ENCODE data around the gene IGF2BP3.
"Not testable (repeated sequence)": the region's sequence is repeated elsewhere in the genome, so short reads cannot be mapped to it uniquely, and the experiment has no call there.

Gene IGF2BP3

DNA sequence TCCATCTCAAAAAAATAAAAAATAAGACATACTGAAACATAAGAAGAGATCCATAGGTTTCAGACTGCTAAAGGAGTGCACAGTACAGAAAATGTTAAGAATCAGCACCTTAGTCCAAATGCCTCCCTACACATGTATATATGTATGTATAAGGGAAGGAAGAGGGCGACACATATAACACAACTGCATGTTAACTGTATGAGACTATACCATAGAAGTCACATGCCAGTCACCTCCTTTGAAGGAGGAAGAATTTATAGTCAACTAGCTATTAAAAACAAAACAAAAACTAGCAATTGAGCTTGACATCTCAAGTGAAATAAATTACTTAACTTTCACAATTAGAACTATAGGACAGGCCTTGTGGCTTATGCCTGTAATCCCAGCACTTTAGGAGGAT, 50.4 kb downstream of the IGF2BP3 start:
- no peak for DNase-seq

DNA sequence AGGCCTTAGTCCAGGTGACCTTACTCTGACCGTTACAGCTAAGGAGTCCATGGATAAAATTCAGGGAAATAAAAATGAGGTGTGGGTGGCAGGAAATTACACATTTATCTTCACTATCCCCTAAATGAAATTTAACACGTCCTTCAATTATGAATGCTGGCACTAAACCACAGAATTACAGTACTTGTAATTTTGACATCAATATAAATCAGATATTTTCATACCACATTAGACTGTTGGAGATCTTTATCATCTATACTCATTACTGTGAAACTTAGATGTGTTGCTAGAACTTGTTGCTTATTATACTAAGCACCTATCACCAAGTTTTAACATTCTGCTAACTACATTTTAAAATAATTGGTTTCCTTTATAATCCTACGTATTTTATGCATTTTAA, 51.1 kb downstream of the IGF2BP3 start:
- no peak for DNase-seq

DNA sequence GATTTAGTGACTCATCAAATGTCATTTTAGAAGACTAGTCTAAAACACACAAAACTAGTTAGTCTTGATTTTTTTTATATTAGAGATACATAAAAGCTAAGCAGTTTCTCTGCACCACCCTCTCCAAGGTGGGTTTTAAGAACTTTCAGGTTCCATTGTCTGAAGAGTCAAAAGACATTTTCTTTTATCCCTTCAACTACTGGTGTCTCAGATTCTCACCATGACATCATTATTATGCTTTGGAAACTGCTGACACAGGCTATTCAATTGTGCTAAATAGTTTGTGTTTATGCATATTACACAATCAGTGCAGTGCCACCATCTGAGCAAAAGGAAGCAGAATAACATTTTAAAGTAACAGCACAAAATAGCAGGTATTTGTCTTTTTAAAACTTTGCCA, 52.2 kb downstream of the IGF2BP3 start:
- DNase-seq, result no peak

DNA sequence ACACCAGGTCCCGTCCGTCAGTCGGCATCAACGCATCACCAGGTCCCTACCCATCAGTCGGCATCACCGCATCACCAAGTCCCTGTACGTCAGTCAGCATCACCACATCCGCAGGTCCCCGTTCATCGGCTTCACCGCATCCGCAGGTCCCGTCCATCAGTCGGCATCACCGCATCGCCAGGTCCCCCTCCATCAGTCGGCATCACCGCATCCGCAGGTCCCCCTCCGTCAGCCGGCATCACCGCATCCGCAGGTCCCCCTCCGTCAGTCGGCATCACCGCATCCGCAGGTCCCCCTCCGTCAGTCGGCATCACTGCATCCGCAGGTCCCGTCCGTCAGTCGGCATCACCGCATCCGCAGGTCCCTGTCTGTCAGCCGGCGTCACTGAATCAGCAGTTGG, 55.1 kb downstream of the IGF2BP3 start:
- no peak for DNase-seq

DNA sequence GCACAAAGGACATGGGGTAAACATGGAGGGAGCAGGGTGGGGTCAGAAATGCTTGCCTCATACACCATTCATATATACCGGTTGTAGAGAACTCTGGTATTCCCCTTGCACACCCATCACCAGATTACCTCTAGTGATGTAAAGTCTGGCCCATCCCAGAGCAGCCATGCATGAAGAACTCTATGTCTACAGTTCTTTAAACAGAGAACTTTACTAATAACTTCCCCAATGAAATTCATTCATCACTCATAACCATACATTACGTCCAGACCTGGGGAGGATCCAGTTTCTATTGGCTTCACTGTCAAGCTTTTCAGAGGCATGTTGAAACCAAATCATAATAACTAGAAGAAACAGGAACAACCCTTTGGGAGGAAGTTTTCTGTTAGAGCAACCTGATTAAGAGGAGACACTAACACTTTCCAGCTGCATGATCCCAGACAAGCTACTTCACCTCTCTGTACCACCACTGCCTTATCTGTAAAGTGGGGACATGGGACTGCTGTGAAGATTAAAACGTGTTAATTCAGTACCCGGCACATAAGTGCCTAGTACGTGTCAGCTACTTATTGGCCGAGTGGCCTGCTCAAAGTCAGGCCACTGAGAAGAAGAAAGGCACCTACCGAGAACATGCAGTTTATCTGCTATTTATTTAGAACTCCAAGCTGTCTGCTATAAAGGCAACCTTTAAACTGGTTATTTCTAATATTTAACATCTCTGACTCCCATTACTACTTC, 59.7 kb downstream of the IGF2BP3 start:
- no peak for DNase-seq

DNA sequence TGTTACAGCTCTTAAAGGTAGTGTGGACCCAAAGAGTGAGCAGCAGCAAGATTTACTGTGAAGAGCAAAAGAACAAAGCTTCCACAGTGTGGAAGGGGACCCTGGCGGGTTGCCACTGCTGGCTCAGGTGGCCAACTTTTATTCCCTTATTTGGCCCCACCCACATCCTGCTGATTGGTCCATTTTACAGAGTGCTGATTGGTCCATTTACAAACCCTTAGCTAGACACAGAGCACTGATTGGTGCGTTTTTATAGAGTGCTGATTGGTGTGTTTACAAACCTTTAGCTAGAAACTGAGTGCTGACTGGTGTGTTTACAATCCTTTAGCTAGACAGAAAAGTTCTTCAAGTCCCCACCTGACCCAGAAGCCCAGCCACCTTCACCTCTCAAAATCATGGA, 63.7 kb downstream of the IGF2BP3 start:
- DNase-seq, result not testable (repeated sequence)

DNA sequence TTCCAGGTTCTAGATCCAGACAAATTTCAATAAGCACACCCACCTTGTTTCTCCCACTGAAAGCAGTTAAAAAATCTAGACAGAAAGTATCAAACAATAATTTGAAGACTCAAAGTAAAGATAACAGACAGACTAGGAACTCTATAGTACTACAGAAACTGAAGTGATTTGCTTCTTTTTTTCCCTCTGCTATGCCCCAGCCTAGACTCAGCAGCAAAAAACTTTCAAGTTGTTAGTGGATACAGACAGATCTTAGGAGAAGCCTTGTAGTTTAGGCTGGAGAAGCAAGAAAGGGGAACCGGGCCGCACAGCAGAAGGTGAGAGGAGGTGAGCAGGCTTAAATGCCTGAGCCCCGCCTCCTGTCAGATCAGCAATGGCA, 65.1 kb downstream of the IGF2BP3 start:
- DNase-seq, result no peak

DNA sequence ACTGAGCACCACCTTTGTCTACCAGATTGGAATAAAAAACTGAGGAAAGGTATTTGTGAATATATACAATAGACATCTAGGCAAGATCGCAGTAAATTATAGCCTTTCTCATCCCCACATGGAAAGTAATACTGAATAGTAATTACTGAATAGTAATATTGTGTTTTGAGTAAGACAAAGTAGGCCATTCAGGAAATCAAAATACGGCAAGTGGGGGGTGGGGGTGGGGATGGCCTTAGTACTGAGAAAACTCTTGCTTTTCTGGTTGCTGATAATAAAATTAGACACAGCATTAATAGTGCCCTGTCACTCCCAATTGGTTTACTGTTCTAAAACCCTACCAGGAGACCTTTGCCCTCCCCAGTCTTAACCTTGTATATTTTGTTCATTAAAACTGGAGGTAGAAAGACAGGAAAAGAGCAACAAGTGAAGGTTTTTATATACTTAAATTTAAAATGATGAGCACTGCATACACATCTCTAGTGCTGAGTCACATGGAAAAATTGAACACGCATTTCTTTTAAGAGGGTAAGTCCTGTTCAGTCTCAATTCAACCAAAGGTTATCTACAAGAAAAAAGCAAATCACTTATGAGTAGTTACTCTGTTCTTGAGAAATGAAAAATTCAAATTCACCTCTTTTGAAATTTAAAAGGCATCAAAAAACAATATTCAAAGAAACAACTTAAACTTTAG, 65.6 kb downstream of the IGF2BP3 start:
- DNase-seq, result no peak

DNA sequence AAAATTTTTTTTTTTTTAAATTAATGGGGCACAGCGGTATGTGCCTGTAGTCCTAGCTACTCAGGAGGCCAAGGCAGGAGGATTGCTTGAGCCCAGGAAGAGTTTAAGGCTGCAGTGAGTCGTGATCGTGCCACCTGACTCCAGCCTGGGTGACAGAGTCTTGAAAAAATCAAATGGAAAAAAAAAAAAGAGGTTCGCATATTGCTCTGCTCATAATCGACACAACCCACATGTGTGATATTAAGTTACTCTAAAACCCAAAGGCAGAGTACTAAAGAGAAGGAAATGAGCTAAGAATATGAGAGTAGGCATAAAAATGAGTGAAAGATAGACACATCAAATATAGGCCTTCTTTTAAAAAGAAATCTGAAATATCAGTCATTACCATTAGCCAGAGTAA, 66.3 kb downstream of the IGF2BP3 start:
- DNase-seq, result no peak

DNA sequence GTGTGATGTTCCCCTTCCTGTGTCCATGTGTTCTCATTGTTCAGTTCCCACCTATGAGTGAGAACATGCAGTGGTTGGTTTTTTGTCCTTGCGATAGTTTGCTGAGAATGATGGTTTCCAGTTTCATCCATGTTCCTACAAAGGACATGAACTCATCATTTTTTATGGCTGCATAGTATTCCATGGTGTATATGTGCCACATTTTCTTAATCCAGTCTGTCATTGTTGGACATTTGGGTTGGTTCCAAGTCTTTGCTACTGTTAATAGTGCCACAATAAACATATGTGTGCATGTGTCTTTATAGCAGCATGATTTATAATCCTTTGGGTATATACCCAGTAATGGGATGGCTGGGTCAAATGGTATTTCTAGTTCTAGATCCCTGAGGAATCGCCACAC, 72.2 kb downstream of the IGF2BP3 start:
- DNase-seq, result not testable (repeated sequence)

DNA sequence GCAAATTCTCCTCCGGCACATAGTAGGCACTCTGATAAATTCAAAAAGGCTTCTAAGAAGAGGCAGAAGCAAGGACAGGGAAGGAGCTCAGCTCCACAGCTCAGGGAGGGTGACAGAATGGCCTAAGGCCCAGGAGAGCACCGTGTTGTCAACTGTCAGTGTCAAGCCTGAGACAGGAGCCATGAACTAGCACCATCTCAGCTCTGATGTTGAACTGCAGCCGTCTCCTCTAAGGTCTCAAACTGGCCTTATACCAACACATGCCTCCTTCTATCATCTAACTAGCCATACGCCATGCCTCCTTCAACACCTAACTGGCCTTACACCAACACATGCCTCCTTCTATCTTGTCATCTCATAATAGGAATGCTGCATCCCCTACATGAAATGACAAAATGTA, 73.0 kb downstream of the IGF2BP3 start:
- DNase-seq, result no peak

DNA sequence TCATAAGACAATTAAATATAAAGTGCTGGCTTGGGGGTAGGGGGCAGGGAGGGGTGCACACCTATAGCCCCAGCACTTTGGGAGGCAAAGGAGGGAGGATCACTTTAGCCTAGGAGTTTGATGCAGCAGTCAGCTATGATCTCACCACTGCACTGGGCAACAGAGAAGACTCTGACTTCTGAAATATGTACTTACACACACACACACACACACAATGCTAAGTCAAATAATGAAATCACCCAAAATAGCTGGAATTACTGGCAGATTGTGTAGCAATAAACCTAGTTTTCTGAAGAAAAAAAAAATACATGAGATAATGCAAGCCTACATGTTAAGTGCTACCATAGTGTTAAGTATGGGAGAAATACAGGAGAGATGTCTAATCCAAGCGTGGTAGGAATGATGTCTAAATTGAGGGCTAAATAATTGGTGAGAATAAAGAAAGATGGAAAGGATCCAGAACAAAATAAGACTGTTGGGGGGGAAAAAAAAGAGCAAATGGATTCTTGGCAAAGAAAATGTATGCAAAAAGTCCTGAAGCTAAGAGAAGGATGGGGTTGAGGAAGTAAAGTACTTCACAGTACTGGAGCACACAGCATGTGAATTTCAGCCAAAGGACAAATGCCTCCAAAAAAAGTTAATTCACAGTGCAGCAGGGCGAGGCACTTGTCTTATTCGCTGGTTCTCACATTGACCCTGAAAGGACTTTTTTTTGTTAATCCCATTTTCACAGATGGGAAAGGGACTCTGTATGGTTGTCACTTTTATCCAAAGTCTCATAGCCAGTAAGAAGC, 73.9 kb downstream of the IGF2BP3 start:
- no peak for DNase-seq

DNA sequence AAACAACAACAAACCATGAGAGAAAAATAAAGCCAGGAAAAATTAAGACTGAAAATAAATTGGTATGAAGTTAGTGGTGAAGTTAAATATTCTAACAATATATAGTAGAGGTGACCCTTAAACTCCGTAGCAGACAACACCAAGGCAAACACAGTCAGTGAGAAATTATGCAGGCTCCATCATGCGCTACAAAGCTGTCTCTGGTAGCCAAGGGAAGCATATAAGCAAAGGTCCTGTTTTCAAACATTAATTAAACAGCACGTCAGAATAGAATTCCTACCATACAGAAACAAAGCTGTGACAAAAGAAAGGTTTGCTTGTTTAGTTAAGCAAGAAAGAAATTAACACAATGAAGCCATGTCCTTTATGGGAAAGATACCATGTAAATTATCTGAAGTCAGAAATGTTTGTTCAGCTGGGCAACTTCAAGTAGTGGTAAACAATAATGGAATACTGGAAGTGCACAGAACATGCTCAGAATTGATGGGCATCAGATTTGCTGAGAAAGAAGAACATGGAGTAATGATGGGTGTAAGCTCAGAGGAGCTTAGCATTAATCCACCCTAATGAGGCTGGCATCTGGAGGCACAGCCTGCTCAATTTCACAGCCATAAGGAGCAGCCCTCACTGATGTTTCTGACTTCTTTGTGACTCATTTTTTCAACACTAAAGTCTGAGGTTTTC, 75.7 kb downstream of the IGF2BP3 start:
- no peak for DNase-seq

DNA sequence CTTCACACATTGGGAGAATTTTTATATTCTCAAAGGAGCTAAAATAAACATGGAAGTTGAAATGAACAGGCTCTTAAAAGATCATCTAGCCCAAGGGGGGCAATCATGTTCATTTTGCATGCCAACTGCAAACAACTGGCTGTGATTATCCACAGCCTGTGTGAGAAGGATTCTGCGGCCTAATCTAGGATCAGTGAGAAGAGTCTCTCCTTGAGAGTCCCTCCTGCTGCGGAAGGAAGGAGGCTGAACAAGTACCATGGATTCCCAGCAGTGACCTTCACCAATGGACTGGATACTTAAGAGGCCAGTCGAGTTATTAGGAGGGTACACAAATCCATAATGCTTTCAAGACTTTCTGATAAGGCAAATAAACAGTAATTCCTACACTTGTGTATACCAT, 76.7 kb downstream of the IGF2BP3 start:
- DNase-seq, result no peak

DNA sequence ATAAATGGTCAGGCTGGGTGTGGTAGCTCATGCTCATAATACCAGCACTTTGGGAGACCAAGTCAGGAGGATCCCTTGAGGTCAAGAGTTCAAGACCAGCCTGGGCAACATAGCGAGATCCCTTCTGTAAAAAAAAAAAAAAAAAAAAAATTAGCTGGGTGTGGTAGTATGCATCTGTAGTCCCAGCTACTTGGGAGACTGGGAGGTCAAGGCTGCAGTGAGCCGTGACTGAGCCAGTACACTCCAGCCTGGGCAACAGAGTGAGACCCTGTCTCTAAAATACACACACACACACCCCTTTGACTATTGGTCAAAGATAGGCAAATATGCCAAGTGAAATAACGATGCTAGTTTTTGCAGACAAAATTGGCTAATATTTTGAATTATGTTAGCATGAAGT, 80.6 kb downstream of the IGF2BP3 start:
- DNase-seq, result no peak

DNA sequence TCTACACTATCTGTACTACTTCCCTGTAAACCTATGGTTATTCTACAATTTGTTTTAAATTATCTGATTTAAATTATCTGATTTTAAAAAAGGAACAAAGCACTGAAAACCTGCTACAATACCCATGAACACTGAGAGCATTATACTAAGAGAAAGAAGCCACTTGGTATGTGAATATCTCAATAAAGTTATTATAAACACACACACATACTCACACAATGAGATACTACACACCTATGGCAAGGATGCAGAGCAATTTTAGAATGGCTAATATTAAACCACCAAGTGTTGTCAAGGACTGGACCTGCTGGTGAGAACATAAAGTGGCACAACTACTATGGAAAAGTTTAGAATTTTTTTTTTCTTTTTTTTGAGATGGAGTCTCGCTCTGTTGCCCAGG, 82.7 kb downstream of the IGF2BP3 start:
- no peak for DNase-seq

DNA sequence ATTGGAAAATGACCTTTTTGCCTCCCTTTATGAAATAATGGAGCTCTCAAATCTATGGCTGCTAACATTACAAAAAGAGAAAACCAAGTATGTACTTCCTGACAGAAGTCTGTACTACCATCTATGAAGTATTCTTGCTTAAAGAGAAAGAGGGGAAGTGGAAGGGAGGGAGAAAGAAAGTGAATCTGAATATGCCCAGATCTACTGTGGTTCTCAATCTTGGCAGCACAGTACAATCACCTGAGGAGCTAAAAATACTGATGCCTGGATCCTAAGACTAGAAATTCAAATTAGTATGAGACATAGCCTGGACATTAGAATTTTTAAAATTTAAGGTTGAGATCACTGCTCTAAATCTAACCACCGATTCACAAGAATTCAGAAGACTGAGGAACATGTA, 85.2 kb downstream of the IGF2BP3 start:
- no peak for DNase-seq

DNA sequence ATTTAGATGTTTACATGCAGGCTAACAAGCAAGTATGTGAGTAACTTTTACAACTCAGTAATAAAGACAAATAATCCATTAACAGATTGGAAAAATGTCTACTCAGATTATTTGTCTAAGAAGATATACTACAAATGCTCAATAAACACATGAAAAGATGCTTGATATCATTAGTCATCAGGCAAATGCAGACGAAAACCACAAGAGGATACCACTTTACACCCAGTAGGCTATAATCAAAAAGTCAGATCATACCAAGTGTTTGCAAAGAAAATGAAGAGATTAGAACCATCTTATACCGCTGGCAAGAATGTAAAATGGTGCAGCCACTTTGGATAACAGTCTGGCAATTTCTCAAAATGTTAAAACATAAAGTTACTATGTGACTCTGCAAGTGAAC, 87.1 kb downstream of the IGF2BP3 start:
- no peak for DNase-seq

DNA sequence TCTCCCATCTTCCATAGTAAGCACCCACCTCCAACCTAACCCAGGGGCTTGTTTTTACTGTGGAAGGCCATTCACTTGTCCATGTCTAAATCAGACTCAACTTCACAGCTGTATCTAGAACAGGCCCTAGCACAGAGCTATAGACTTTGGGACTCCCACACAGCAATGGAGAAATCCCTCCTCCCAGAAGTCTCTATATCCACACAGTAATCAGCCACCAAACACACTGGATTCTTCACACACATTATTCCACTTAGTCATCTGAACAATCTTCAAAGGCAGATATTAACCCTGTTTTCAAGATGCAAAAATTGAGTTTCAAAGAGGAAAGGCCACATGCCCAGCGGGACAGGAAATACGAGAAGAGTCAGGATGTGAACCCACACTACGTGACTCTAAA, 89.3 kb downstream of the IGF2BP3 start:
- DNase-seq, result no peak

DNA sequence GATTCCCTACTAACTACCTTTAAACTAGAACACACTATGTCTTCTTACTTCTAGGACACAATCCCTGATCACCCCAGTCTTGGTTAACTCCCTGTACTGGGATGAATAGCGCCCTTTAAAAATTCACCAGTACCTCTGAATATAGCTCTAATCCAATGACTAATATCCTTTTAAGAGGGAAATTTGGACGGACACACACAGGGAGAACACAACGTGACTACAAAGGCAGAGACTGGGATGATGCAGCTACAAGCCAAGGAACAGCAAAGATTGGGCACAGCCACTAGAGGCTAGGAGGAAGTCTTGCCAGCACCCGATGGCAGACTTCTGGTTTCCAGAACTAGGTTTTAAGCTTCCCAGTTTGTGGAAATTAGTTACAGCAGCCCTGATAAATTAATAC, 89.7 kb downstream of the IGF2BP3 start:
- no peak for DNase-seq

DNA sequence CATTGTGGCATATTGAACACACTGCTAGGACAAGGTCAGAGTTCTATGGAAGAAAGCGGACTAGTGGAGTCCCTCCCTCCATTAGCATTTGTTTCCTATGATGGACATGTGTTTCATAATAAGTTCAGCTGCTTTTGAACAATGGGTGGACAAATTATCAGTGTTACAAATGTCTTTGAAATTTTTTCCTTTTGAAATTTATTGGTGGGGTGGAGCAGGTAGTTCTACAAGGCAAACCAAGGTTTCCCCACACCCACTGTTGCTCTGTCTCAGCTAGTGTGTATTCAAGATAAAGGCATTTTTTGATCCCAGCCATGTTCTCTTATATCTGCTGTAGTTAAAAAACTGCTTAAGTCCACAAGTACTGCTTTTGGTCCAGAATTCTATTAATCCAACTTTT, 91.3 kb downstream of the IGF2BP3 start:
- DNase-seq, result no peak

DNA sequence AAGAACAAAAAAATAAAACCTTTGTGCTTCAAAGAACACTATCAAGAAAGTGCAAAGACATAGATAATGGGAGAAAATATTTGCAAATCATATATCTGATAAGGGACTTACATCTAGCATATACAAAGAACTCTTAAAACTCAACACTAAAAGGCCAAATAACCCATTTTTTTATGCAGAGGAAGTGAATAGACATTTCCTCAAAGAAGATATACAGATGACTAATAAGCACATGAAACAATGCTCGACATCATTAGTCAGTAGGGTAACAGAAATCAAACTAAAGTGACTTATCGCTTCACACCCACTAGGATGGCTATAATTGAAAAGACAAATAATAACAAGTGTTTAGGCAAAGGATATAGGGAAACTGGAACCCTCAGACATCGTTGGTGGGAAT, 93.2 kb downstream of the IGF2BP3 start:
- no peak for DNase-seq
